HCT116 (cell line): ENCODE data around the gene TMCC1. TPM values are rescaled to one million over a fixed set of nuclear protein-coding genes. Genes with fewer than 3 reads are reported as not detected.

Experiments
- ATAC-seq: fragments of 200-7000 bp; cut with Tn5 transposase; 2 replicates; pipeline ENCODE4 v1.9.1; 2020; ENCODE audit warnings: mild to moderate bottlenecking, moderate library complexity
- BruUV-seq: library from RNA; stranded (reverse); fragments of 400-500 nt; replicated peaks from 2 replicates; lab custom pipeline; 2021; lab: Mats Ljungman, UMichigan
- CTCF ChIA-PET: fragments of 300-600 bp; sonication (Branson Sonifier 250); formaldehyde crosslinking; loops from one replicate; lab custom pipeline; 2021; ENCODE audit warnings: antibody characterized with exemption; lab: Charles Lee
- POLR2A ChIA-PET: fragments of 300-600, 350-600 bp; sonication (Branson Sonifier 250); formaldehyde crosslinking; loops from one replicate; lab custom pipeline; 2021; ENCODE audit warnings: antibody characterized with exemption; lab: Charles Lee
- RAD21 ChIA-PET, 2 experiments: fragments of 300-600 bp; sonication (Branson Sonifier 250); formaldehyde crosslinking; loops; one replicate each; lab custom pipeline; 2023; ENCODE audit warnings: low total read pairs in 2 of 2; ENCODE audit not compliant: uncharacterized antibody in 2 of 2, unreplicated experiment in 2 of 2, low non-redundant PET in 1 of 2; lab: Charles Lee
- DNase-seq: peaks from one replicate; pipeline ENCODE4 v3.0.0-alpha.2; 2010; ENCODE audit warnings: low read depth, low spot score
- H2AFZ ChIP-seq: fragments of 200-600 bp; shearing (Covaris generic), sonication (generic); 2 replicates; pipeline ENCODE4 v1.6.1; 2017; ENCODE audit warnings: low read depth, mixed run types, mixed read lengths, antibody characterized with exemption, low read length; ENCODE audit not compliant: poor library complexity, severe bottlenecking
- H3K27ac ChIP-seq: 2 replicates; pipeline ENCODE4 v1.5.1; 2012; ENCODE audit warnings: low read depth, low read length
- H3K27me3 ChIP-seq: fragments of 200-600 bp; sonication (generic); 2 replicates; pipeline ENCODE4 v1.6.1; 2016; ENCODE audit warnings: mixed run types, low read length, mixed read lengths; ENCODE audit not compliant: insufficient read depth
- H3K36me3 ChIP-seq, 2 experiments: fragments of 200-500 bp in 1 of 2; fragments of 200-600 bp in 1 of 2; sonication (Bioruptor generic) in 1 of 2; sonication (generic) in 1 of 2; 2 replicates each; pipeline versions ENCODE4 v1.5.1 to v1.6.1; 2014 to 2016; ENCODE audit warnings: low read length in 2 of 2, inconsistent platforms in 1 of 2, mixed read lengths in 1 of 2, mixed run types in 1 of 2; ENCODE audit not compliant: insufficient read depth in 2 of 2, control insufficient read depth in 1 of 2
- H3K4me1 ChIP-seq, 2 experiments: fragments of 200-600 bp in 1 of 2; sonication (generic) in 1 of 2; 2 replicates each; pipeline versions ENCODE4 v1.5.1 to v1.6.1; 2012 to 2017; ENCODE audit warnings: low read length in 2 of 2, inconsistent platforms in 1 of 2, mild to moderate bottlenecking in 1 of 2, mixed read lengths in 1 of 2, mixed run types in 1 of 2, moderate library complexity in 1 of 2; ENCODE audit not compliant: insufficient read depth in 2 of 2, control insufficient read depth in 1 of 2
- H3K4me2 ChIP-seq: fragments of 200-600 bp; sonication (generic); 2 replicates; pipeline ENCODE4 v1.6.1; 2017; ENCODE audit warnings: mixed run types, low read length, mixed read lengths
- H3K4me3 ChIP-seq, 2 experiments: fragments of 200-600 bp in 1 of 2; sonication (generic) in 1 of 2; replicated peaks in 1 of 2; 2 replicates each; pipeline ENCODE4 v1.5.1; 2011 to 2016; ENCODE audit warnings: low read length in 2 of 2, control low read depth in 1 of 2, low read depth in 1 of 2, mild to moderate bottlenecking in 1 of 2, mixed read lengths in 1 of 2, mixed run types in 1 of 2
- H3K79me2 ChIP-seq: fragments of 200-600 bp; sonication (generic); 2 replicates; pipeline ENCODE4 v1.6.1; 2017; ENCODE audit warnings: mild to moderate bottlenecking, mixed run types, low read length, moderate library complexity, mixed read lengths; ENCODE audit not compliant: insufficient read depth
- H3K9ac ChIP-seq: fragments of 200-600 bp; sonication (generic); 2 replicates; pipeline ENCODE4 v1.6.1; 2016; ENCODE audit warnings: low read length, mixed read lengths
- H3K9me2 ChIP-seq: fragments of 200-600 bp; sonication (generic), shearing (Covaris generic); 2 replicates; pipeline ENCODE4 v1.6.1; 2017; ENCODE audit warnings: mixed run types, mild to moderate bottlenecking, moderate library complexity; ENCODE audit not compliant: insufficient read depth
- H3K9me3 ChIP-seq, 2 experiments: fragments of 200-500 bp in 1 of 2; fragments of 200-600 bp in 1 of 2; sonication (Bioruptor generic) in 1 of 2; sonication (generic) in 1 of 2; 2 replicates each; pipeline ENCODE4 v1.6.1; 2014 to 2017; ENCODE audit warnings: low read length in 2 of 2, mixed read lengths in 2 of 2, inconsistent platforms in 1 of 2, low read depth in 1 of 2, mild to moderate bottlenecking in 1 of 2, mixed run types in 1 of 2, moderate library complexity in 1 of 2; ENCODE audit not compliant: control insufficient read depth in 1 of 2, insufficient read depth in 1 of 2
- H4K20me1 ChIP-seq: fragments of 200-600 bp; sonication (generic), shearing (Covaris generic); 2 replicates; pipeline ENCODE4 v1.6.1; 2017; ENCODE audit warnings: mixed run types, mild to moderate bottlenecking, moderate library complexity; ENCODE audit not compliant: insufficient read depth
- EGR1 ChIP-seq: IDR thresholded peaks from 2 replicates; pipeline ENCODE4 v1.6.1; 2012; ENCODE audit warnings: low read depth
- ELF1 ChIP-seq: IDR thresholded peaks from 2 replicates; pipeline ENCODE4 v1.6.1; 2012; ENCODE audit warnings: low read depth, borderline replicate concordance
- EZH2 ChIP-seq: fragments of 200-600 bp; sonication (generic); IDR thresholded peaks from 2 replicates; pipeline ENCODE4 v1.6.1; 2017; ENCODE audit warnings: antibody characterized with exemption, mixed run types
- JUND ChIP-seq: IDR thresholded peaks from 2 replicates; pipeline ENCODE4 v1.6.1; 2012
- POLR2A ChIP-seq: IDR thresholded peaks from 2 replicates; pipeline ENCODE4 v1.7.0; 2011; ENCODE audit warnings: borderline replicate concordance; ENCODE audit not compliant: insufficient read depth, insufficient read length; ENCODE audit errors: extremely low read depth
- POLR2AphosphoS5 ChIP-seq: IDR thresholded peaks from 2 replicates; pipeline ENCODE4 v1.6.1; 2011; ENCODE audit warnings: mild to moderate bottlenecking, low read depth, low read length, moderate library complexity
- RAD21 ChIP-seq: IDR thresholded peaks from 2 replicates; pipeline ENCODE4 v1.6.1; 2012; ENCODE audit warnings: low read depth, mild to moderate bottlenecking
- SIN3A ChIP-seq: IDR thresholded peaks from 2 replicates; pipeline ENCODE4 v1.6.1; 2012; ENCODE audit warnings: low read depth
- YY1 ChIP-seq: IDR thresholded peaks from 2 replicates; pipeline ENCODE4 v1.6.1; 2011; ENCODE audit warnings: low read length, low read depth, moderate library complexity, mild to moderate bottlenecking; ENCODE audit not compliant: insufficient replicate concordance; ENCODE audit errors: extremely low read depth
- ZFX ChIP-seq: fragments of 450-650 bp; IDR thresholded peaks from 2 replicates; pipeline ENCODE4 v1.6.1; 2017
- intact Hi-C: fragments of 100-400 bp; cut with micrococcal nuclease; formaldehyde crosslinking; loops from 2 replicates; pipeline ENCODE4 v1.10.0; 2022
- total RNA-seq: library from RNA; stranded (reverse); gene quantifications from one replicate; pipeline ENCODE4 v1.2.1, GENCODE V29; 2021; ENCODE audit not compliant: unreplicated experiment

TMCC1 gene
- total RNA-seq, 1 experiment from 2014 or later: 32.5 TPM

DNA sequence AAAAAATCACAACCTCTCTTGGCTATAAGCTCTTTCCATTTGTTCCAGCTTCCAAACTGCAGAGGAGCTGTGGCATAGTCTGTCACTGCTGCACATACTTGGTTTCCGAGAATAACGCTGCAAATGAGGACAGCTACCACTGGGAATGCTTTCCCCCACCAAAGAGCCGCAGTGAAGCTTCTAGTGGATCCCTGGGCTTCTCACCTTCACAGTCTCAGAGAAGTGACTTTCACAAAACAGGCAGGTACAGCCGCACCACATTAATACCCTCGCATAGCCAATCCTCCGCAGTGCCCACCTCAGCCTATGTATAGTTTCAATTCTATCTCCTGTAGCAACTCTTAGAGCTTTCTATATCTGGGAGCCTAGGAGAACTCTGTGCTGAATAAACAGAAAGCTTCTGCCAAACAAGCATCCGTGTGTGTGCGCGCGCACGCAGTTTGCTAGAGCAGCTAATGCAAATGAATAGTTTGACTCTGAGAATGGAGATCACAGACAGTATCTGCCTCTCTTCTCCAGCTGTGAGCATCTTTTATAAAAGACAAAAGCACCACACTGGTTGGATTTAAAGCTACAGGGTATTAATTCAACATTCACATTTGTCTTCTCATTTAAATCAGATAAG is 205.1 kb downstream of the TMCC1 start (continued):
- TF ChIP-seq ZFX: no peak
- TF ChIP-seq EGR1: no peak
- no peak for TF ChIP-seq POLR2A
- no peak for TF ChIP-seq YY1
- no peak for TF ChIP-seq ELF1
- TF ChIP-seq JUND: no peak
- no peak for TF ChIP-seq SIN3A

GRCh38 chr3:129687586-129688125 is 205.9 kb downstream of the TMCC1 start:
- no peaks in the 10 kb centered on the region for H3K27me3 ChIP-seq
- no peaks in the 10 kb centered on the region for H3K9me2 ChIP-seq
- H2AFZ ChIP-seq: no peak overlapping the region
- intact Hi-C loops: no loop called here
- 0 out of 2 replicates have a peak, but pooled peaks cover 4% of the 10 kb centered on the region for H3K79me2 ChIP-seq
- DNase-seq: no peak
- ATAC-seq: no peak
- ChIA-PET POLR2A (no interaction called here), CTCF (no interaction called here), RAD21 (no interaction called here)
- H3K4me2 ChIP-seq: no peak overlapping the region
- BruUV-seq: no TSS peak
- H3K4me3 ChIP-seq: no peak overlapping the region
- TF ChIP-seq EZH2: no peak
- TF ChIP-seq ELF1: no peak
- no peak for TF ChIP-seq RAD21
- TF ChIP-seq SIN3A: no peak
- TF ChIP-seq POLR2AphosphoS5: no peak
- no peaks in the 10 kb centered on the region for H4K20me1 ChIP-seq
- H3K36me3 ChIP-seq: no peaks in the 10 kb centered on the region
- H3K9ac ChIP-seq: no peak overlapping the region
- no peak overlapping the region for H3K27ac ChIP-seq
- H3K9me3 ChIP-seq: no peaks in the 10 kb centered on the region
- H3K4me1 ChIP-seq: peaks cover 0 to 13% of the 10 kb centered on the region in 2 experiments; a peak in 2 of 4 replicates
